ENCODE results near the gene F2RL1. TPM values are rescaled to one million over a fixed set of nuclear protein-coding genes. Genes with fewer than 3 reads are reported as not detected.

The F2RL1 gene
- total RNA-seq, 2 donors from 2014 or later = 4.9 to 7.8 TPM

DNA sequence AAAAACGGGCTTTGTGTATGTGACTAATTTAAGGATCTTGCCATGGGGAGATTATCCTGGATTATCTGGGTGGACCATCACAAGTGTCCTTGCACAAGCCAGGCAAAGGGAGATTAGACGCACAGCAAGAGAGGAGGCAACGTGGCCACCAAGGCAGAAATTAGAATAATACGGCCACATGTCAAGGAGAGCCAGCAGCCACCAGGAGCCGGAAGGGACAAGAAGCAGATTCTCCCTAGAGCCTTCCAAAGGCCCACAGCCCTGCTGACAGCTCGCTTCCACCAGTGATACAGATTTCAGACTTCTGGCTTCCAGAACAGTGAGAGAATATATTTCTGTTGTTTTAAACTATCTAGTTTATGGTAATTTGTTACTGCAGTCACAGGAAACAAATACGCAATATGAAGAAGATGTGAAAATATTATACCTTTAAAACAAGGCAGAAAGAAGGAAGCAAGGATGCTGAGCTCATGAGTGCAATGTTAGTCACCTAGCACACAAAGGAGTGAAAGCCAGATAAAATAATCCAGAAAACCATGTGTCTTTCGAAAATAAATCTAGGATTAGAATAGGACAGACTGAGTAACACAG, 28.7 kb upstream of the F2RL1 start:
- DNase-seq (ENCODE audit: low spot score) = no peak
- Histone ChIP-seq H3K4me3 (no peak overlapping the region), H3K27me3 (replicated peaks; ENCODE audit: insufficient read depth) (no peaks in the 10 kb centered on the region), H3K27ac (no peak overlapping the region), H3K36me3 (no peaks in the 10 kb centered on the region), H3K4me1 (replicated peaks) (no peaks in the 10 kb centered on the region), H3K9me3 (no peaks in the 10 kb centered on the region)
- intact Hi-C loops (cut with DNase I) = no loop called here
- TF ChIP-seq POLR2A (IDR thresholded peaks at IDR 0.05) (no peak), POLR2AphosphoS5 (IDR thresholded peaks at IDR 0.05) (no peak), CTCF (IDR thresholded peaks at IDR 0.05) (no peak)
- WGBS = 84% methylated on average over 8 of the region's 8 CpGs

GRCh38 chr5:76790632-76791290, 28.1 kb upstream of the F2RL1 start:
- no peak overlapping the region for H3K4me3 ChIP-seq
- H3K36me3 ChIP-seq = no peaks in the 10 kb centered on the region
- no peaks in the 10 kb centered on the region for H3K27me3 ChIP-seq (replicated peaks; ENCODE audit: insufficient read depth)
- no peaks in the 10 kb centered on the region for H3K9me3 ChIP-seq
- WGBS = 31% methylated on average over 3 of the region's 3 CpGs
- TF ChIP-seq POLR2AphosphoS5 (IDR thresholded peaks at IDR 0.05) (no peak), CTCF (IDR thresholded peaks at IDR 0.05) (no peak), POLR2A (IDR thresholded peaks at IDR 0.05) (no peak)
- H3K27ac ChIP-seq = no peak overlapping the region
- DNase-seq (ENCODE audit: low spot score) = no peak
- H3K4me1 ChIP-seq (replicated peaks) = no peaks in the 10 kb centered on the region
- intact Hi-C loops (cut with DNase I) = no loop called here

DNA sequence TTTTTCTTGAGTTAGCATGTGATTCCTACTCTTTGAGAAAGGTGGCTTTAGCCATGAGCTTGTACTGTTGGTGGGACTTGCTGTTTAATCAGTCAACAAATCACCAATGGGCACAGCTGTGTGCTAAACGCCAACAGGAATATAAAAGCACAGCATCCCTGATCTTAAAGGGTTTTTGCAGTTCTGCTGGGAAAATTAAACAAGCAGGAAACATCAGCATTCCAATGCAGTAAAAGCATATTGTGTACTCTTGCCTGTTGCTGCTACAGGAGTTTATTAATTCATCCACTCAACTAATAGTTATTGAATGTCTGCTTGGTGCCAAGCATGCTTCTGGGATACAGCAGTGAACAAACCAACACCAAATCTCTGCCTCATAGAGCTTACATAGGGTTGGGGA, 27.4 kb upstream of the F2RL1 start:
- 65% methylated on average over 1 of the region's 1 CpG for WGBS

DNA sequence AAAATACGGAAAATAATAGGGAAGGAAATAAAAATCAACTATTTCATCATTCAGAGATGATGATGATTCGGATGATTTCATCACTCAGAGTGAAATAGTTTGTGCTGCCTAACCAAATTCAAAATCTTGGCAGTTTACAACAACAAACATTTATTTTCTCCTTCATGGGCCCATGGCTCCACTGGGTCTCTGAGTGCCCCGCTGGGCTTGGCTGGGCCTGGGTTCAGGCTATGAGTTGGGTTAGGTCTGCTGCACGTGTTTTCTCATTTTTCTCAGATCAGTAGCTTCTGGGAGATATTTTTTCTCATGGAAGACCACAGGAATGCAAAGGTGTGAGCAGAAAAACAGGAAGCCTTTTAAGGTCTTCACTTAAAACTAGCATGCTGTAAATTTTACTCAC, 24.0 kb upstream of the F2RL1 start:
- H3K27me3 ChIP-seq (replicated peaks; ENCODE audit: insufficient read depth) = no peaks in the 10 kb centered on the region
- H3K4me1 ChIP-seq (replicated peaks) = no peaks in the 10 kb centered on the region
- no peaks in the 10 kb centered on the region for H3K36me3 ChIP-seq
- no peak for DNase-seq (ENCODE audit: low spot score)
- no peak overlapping the region for H3K4me3 ChIP-seq
- no peaks in the 10 kb centered on the region for H3K9me3 ChIP-seq
- H3K27ac ChIP-seq = no peak overlapping the region
- TF ChIP-seq POLR2A (IDR thresholded peaks at IDR 0.05) (no peak), POLR2AphosphoS5 (IDR thresholded peaks at IDR 0.05) (no peak), CTCF (IDR thresholded peaks at IDR 0.05) (no peak)
- 78% methylated on average over 4 of the region's 4 CpGs for WGBS
- intact Hi-C loops (cut with DNase I) = no loop called here

More for the DNA sequence above, 27.4 kb upstream of the F2RL1 start:
- no peak for DNase-seq (ENCODE audit: low spot score)
- Histone ChIP-seq H3K27ac (no peak overlapping the region), H3K9me3 (no peaks in the 10 kb centered on the region), H3K4me1 (replicated peaks) (no peaks in the 10 kb centered on the region), H3K36me3 (no peaks in the 10 kb centered on the region), H3K27me3 (replicated peaks; ENCODE audit: insufficient read depth) (no peaks in the 10 kb centered on the region), H3K4me3 (no peak overlapping the region)
- intact Hi-C loops (cut with DNase I) = no loop called here
- no peak for TF ChIP-seq CTCF (IDR thresholded peaks at IDR 0.05)
- no peak for TF ChIP-seq POLR2A (IDR thresholded peaks at IDR 0.05)
- no peak for TF ChIP-seq POLR2AphosphoS5 (IDR thresholded peaks at IDR 0.05)

- intact Hi-C loops (cut with DNase I) = no loop called here
- 50% methylated on average over 1 of the region's 1 CpG for whole genome bisulfite sequencing
- Histone ChIP-seq H3K36me3 (no peaks in the 10 kb centered on the region), H3K27ac (no peak overlapping the region), H3K9me3 (no peaks in the 10 kb centered on the region), H3K27me3 (replicated peaks; ENCODE audit: insufficient read depth) (no peaks in the 10 kb centered on the region), H3K4me3 (no peak overlapping the region), H3K4me1 (replicated peaks) (no peaks in the 10 kb centered on the region)
- no peak for TF ChIP-seq CTCF (IDR thresholded peaks at IDR 0.05)
- no peak for TF ChIP-seq POLR2AphosphoS5 (IDR thresholded peaks at IDR 0.05)
- no peak for TF ChIP-seq POLR2A (IDR thresholded peaks at IDR 0.05)
- DNase-seq (ENCODE audit: low spot score) = no peak
Measured at GRCh38 chr5:76799588-76799987, 19.2 kb upstream of the F2RL1 start.

All from prostate gland (tissue), 2 donors.